SIG-M5 (cell line): ENCODE measurements around the gene KIF18B.
A peak's percentile ranks its signal among the peaks of the same experiment; 100 is the strongest.

Experiments
- DNase-seq: peaks from one replicate; lab custom pipeline; 2025; lab: John Stamatoyannopoulos, UW

Gene KIF18B

DNA sequence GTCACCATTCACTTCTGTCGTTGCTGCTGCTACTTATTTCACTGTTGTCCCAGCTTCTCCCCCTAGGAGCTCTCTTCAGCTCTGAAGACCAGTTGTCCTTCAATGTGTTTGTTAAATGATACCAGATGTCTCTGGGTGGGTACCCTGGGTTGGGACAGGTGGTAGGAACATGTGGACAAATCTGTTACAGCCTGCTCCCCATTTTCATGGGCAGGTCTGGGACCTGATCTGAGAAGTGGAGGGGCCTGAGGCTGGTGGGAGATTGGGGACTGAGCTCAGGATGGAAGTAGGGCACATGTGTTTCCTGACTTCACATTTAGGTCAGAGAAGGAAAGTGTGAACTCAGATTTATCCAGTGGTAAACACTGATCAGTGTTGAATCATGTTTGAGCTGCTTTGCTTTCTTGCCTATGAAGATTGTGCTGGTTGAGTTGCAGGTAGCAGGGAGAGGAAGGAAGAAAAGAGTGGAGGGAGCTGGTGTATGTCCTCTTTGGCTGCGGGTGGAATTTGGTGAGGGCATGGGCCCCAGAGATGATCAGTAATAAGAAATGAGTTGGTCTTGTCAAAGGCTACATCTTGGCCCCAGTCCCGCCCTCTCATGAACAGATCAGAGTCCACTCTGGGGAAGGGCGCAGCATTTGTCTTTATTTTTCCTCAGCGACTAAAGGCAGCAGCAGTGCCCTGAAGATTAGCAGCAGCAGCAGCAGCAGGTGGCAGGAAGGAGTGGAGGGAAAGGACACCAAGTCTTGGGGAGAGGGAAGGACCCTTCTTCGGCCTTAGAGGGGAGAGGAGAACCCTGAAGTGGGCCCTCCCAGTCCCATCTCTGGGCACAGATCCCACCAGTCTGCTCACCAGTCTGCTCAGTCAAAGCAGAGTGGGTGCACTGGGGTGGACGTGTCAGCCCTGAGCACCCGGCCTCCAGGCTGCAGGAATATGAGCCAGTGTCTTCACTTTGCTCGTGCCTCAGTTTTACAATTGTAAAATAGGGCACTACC is 42.3 kb downstream of the KIF18B start:
- no peak for DNase-seq

DNA sequence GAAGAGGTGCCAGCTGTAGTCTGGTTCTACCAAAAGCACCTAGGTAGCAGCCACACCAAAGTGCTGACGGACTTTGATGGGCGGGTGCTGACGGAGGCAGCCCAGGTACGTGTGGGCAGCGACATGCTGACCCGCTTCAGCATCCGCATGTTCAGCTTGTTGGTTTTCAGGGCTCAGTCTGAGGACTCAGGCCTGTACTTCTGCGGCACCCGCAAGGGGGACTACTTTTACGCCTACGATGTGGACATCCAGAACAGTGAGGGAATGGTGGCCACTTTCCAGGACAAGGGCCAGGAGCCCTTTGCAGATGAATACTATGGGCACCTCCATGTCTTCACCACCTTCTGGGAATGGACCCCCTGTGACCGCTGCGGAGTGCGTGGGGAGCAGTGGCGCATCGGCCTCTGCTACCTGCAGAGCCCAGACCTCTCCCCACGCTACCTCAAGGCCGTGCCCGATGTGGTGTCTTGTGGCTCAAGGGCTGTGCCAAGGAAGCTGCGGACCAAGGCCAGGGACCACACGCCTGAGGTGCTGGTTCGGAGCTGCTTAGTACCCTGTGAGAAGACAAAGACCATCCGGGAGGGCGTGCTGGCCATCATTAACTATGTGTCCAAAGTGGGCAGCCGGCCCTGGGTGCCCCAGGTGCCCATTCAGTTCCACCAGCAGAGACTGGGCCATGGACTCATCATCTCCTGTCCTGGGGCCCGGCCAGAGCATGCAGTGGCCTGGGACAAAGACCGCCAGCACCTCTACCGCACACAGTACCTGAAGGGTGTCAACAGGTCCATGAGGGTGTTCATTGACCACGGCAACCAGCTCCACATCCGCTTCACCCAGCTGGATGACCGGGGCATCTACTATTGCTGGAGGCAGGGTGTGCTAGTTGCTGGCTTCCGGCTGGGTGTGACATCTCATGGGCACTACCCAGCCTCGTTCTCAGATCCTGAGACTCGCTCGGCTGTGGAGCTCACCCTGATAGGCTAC is 43.3 kb downstream of the KIF18B start:
- DNase-seq, result no peak

DNA sequence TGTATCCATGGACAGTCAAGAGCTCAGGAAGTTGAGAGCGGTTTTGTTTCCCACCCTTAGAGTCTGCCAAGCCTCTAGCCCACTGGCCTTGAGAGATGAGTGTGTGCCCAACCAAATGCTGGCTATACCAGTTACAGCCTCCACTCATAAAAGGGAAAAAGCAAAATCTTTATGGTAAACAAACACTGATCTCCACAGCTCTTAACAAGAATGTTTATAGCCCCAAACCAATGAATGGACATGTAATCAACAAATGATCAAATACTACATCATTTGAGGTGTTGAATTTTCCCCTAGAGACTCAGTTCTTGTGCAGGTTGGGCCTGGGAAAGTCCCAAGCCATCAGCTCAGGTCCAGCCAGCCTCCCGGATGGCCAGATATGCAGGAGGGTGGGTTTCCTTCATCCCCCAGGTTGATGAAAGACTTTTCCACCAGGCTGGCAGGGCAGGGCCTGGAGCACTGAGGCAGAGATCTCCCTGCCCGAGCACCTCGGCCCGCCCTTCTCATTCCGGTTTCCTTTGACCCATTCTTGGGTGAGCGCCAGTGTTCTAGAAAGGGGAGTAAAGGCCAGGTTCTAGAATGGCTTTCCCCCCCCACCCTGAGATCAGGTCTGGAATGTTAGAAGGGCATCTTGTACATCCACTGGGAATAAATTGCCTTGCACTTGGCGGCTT is 44.4 kb downstream of the KIF18B start:
- no peak for DNase-seq

DNA sequence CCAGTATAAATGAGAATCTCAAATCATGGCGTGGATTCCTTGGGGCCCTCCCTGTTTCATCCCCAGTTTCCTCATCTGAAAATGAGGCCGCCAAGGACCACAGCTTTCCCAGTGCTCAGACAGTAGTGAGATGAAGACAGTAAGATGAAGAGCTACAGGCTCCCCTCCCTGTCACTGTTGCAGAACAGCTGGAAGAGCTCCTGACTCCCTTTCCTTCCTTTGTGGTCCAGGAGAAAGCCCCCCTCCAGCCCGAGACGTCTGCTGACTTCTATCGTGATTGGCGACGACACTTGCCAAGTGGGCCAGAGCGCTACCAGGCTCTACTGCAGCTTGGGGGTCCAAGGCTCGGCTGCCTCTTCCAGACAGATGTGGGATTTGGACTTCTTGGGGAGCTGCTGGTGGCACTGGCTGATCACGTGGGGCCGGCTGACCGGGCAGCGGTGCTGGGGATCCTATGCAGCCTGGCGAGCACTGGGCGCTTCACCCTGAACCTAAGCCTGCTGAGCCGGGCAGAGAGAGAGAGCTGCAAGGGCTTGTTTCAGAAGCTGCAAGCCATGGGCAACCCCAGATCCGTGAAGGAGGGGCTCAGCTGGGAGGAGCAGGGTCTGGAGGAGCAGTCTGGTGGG is 45.3 kb downstream of the KIF18B start:
- no peak for DNase-seq

DNA sequence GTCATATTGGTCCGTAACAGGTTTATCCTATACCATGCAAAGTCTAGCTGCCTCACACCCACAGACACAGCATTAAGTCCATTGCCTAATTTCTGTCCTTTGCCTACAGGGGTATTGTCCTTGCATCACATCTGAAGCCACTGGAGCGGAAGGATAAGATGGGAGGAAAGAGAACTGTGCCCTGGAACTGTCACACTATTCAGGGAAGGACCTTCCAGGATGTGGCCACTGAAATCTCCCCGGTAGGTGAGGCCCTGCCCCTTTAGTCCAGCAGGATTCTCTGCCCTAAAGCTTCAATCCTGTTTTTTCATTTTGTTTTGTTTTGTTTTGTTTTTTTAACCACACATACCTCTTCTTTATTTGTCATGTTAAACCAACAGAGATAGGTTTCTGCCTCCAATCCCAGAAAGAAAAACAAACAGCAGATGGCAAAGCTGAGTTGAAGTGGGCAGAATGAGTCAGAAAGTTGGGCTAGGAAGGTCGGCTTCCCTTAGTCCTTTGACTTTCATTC is 46.1 kb downstream of the KIF18B start:
- DNase-seq, result no peak

DNA sequence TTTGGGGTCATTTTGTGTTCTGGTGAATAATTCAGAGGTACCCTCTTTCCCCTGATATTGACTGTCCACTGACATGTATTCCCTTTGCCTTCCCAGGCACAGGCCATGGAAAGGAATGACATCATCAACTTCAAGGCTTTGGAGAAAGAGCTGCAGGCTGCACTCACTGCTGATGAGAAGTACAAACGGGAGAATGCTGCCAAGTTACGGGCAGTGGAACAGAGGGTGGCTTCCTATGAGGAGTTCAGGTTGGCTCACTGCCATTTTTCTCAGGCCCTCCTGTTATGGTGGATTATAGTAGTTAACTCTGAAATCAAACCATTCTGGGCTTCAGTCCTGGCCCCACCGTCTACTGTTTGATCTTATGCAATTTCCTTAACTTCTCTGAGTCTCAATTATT is 46.7 kb downstream of the KIF18B start:
- DNase-seq, result no peak

DNA sequence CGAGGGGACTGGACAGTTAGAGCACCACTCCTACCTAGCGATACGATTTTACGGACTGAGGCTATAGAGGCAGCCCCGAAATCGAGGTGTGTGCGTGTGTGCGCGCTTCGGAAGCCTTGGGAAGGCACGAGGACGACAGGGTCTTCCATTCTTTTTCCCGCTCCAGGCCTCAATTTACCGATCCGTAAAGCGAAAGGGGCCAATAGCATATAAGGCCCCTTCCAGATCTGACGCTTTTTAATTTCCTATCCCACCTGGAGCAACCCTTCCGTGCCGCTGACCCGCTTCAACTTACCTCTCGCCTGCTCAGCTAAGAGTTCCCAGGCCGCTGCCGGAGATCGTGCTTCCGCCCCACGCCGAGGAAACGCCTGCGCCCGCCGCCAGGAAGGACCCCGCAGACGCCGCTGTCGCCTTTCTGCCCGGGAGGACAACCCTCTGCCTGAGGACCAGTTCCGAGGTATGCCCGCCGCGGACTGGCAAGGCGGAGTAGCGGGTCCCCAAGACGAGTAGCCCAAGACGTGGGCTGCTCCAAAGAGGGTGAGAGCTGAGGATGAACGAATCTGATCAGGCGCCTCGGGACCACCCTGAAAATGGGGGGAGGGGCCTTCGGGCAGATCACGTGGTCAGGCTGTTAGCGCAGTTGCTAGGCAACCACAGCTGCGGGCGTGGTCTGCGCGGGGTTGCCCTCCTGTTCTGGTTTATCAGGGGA is 48.3 kb downstream of the KIF18B start, which contains the start of gene EFTUD2:
TSS of gene EFTUD2 (minus strand) at position 372 of the 709 bp plus-strand sequence. CDS start 4,924 bp downstream, outside the sequence.
- DNase-seq, result peak; percentile 62

DNA sequence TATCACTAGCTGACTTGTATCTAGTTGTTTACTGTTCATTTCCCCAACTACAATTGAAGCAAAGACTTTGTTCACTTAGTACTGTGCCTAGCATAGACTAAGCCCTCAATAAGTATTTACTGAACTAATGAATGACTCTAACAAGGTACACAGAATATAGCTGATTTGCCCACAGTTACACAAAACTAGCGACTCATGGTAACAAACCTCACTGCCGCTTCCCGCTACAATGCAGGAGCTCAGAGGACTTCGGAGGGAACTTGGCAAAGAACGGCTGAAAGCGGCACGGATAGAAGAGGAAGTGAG is 48.9 kb downstream of the KIF18B start:
- DNase-seq, result peak; percentile 44

DNA sequence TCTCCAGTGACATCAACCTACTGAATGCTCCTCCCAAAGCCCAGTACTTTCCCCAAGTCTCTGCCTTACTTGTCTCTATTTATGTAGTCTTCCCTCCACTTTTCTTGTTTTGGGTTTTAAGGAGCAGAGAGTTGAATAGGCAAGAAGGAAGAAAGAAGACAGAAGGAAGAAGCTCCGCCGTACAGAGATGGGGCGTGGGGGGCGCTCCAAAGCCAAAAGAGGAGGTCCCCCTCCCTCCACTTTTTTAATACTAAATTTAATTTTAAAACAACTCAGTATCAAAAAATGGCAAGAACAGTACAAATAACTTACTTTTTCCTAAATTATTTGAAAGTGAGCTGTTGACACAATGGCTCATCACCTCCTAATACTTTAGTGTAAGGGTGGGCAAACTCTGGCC is 52.9 kb downstream of the KIF18B start:
- no peak for DNase-seq

DNA sequence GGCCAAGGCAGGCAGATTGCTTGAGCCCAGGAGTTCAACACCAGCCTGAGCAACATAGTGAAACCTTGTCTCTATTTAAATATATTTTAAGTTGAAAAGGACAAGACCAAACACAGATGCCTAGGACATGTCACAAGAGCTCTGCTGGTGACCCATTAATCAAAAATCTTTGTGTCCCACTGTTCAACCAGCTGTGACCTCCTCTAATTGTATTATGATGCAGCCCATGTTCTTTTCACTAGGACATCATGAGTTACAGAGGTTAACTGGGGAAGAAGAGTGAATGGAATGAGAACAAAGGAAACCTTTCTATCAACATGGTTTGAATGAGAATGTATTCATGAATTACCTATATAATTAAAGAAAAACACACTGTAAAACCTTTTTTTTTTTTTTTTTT is 55.3 kb downstream of the KIF18B start:
- DNase-seq, result no peak

DNA sequence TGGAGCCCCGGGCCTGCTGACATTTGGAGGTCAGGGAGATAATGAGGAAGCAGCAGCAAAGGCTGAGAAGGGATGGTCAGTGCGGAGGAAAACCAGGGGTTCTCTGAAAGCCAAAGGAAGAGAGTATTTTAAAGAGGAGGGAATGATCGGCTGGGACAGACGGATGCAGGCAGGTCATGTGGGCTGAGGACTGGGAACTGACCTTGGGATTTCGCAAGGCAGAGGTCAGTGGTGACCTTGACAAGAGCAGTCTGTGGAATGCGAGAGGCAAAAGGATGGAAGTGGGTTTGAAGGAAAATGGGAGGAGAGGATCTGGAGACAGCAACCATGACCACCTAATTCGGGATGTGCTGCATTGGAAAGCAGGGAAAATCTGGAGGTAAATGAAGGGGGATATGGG is 58.6 kb downstream of the KIF18B start:
- DNase-seq, result no peak

DNA sequence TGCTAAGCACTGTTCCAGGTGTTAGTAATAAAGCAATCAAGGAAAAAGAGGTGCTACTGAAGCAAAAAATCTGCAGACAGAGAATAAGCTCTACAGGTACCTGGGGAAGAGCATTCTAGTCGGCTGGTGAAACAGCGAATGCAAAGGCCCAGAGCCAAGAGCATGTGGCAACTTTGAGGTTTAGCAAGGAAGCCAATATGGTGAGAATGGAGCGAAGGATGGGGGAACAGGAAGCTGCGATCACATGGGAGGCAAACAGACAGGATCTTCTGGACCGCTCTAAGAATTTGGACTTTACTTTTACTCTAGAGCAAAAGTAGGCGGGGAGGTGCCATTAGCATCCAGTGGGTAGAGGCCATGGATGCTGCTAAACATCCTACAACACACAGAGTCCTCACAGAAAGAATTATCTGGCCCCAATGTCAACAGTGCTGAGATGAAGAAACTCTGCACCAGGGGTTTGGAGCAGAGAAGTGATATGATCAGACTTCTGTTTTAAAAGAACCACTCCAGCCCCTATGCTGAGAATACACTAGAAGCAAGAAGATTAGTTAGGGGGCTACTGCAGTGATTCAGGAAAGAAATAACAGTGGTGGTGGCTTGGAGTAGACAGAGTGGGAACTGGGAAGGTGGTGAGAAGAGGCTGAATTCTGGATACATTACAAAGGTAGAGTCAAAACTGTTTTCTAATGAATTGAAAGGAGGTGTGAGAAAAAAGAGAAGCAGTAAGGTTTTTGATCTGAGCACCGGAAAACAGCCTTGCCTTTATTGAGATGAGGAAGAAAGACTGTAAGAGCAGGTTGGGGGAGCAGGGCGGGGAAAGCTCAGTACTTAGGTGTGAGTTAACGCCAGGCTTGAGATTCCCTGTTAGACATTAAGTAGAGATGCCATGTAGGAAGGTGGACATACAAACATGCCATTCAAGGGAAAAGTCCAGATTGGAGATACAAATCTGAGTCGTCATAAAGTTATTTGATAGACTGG is 59.3 kb downstream of the KIF18B start:
- DNase-seq, result no peak

DNA sequence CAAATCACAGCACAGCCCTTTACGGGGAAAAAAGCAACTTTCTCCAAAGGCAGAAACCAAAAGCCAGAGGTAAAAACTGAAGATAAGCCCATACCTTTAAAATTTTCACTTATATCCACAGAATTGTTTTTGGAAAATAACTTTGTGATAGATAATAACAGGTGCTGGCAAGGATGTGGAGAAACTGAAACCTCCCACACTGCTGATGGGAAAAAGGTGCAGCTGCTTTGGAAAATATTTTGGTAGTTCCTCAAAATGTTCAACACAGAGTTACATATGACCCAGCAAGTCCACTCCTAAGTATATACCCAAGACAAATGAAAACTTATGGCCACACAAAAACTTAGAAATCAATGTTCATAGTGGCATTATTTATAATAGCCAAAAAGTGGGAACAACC is 60.6 kb downstream of the KIF18B start:
- no peak for DNase-seq

DNA sequence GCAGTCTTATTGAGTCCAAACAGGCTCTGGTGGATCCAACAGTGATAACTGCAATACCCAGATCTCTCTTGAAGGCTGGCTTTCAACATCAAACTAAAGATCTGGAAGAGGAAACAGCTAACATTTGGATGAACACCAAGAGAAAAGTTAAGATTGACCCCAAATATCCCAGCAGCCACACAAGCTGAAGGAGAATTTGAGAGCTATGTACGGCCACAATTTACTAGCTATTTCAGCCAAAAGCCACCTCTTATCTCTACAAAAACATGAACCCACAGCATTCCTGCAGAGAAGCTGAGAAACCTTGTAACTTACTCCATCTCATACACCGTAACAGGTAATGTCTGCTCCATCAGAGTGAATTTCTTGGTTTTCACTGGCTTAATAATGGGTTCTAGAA is 62.6 kb downstream of the KIF18B start:
- DNase-seq, result no peak

DNA sequence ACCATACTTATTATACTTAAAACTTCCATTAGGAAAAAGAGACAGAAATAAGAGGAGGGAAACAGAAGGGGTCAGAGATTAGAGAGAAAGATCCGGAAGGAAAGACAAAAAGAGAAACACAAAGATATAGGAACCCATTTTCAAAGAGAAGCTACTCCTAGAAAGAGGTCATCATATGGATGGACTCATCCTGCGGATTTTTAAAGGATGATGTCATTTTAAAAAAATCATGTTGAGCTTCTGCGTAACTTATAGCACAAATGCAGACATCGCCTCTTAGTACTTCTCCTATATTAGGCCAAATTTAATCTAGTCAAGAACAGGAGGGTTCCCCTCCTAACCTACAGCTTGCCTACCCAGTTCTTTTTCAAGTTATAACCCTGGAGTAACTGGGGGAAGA is 66.4 kb downstream of the KIF18B start:
- no peak for DNase-seq

DNA sequence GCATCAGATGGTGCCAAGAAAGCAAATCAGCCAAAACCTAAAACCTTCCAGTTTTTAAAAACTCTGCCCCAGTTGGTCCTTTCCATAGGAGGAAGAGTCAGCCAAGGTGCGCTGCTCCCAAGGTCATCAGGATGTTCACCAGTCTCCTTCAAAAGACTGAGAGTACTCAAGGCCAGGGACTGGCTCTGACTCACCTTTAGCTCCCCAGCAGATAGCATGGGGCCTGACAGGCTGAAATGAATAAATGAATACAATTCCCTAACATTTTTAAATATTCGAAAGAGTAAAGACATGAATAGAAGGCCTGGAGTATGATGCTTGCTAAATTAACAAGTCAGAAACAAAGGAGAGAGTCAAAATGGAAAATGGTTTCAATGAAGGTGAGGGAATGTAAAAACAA is 67.5 kb downstream of the KIF18B start:
- DNase-seq, result no peak

DNA sequence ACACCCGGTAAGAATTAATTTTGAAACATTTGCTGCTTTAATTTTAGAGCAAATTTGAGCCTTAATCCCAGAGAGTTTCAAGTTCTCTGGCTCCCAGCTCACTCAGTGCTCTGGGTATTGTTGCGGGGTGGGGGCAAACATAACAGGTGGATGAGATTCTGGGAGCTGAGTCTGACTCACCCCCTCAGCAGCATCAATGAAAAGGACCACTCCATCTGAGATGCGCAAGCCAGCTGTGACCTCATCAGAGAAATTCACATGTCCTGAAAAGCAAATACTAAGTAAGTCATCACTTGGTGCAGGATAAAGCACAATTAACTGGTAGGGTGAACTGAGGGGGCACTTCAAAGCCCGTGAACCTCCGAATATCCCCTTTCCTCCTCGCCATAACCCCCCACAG is 68.2 kb downstream of the KIF18B start:
- DNase-seq, result no peak

DNA sequence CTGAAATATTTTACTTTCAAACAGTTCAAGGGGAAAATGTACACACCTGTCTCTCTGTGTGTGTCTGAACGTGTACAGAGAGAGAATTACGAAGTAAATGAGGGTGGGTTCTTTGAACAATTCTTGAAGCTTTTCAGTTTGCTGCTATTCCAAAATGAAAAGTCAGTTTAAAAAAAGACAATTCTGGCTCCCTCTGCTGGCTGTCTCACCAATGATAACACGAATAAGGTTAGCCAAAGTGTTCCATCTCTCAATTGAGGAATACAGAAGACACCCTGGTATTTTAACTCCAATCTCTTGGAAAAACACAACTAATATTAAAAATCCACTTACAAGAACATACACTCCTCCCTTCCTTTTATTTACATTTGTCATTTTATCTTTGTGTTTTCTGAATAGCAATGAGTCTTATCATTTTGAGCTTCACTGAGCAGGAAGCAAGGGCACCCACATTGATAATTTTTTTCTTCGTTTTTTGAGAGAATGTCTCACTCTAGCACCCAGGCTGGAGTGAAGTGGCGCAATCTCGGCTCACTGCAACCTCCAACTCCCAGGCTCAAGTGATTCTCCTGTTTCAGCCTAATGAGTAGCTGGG is 68.8 kb downstream of the KIF18B start:
- no peak for DNase-seq

DNA sequence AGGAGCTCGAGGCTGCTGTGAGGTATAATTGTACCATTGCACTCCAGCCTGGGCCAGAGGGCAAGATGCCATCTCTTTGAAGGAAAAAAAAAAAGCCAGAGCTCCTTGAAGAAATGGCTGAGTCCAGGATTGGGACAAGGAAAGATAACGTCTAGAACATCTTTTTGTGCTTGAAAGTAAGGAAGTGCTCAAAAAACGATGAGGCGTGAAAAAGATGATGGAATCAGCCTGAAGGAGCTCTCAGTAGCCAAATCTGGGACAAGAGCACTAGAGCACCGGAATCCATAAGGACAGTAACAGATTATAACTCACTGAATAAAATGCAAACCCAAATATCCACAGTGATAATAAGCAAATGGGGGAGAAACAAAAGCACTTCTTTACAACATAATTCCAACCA is 70.5 kb downstream of the KIF18B start:
- DNase-seq, result no peak
